Measurements from ENCODE around the gene GAREM1.

The GAREM1 gene

GRCh38 chr18:32290810-32291209 is 179.9 kb downstream of the GAREM1 start:
- ATAC-seq = no peak

GRCh38 chr18:32289483-32290075 is 181.1 kb downstream of the GAREM1 start:
- Mint-ChIP-seq H3K4me3 (no peak overlapping the region), H3K27me3 (no peaks in the 10 kb centered on the region), H3K4me1 (no peaks in the 10 kb centered on the region), H3K27ac (no peak overlapping the region), H3K9me3 (no peaks in the 10 kb centered on the region)
- DNase-seq = peak; percentile 17 to 21
- ATAC-seq = peak; percentile 68

More at GRCh38 chr18:32290810-32291209, 179.9 kb downstream of the GAREM1 start:
- no peaks in the 10 kb centered on the region for H3K27me3 Mint-ChIP-seq
- H3K4me1 Mint-ChIP-seq = no peaks in the 10 kb centered on the region
- no peak for DNase-seq
- H3K9me3 Mint-ChIP-seq = no peaks in the 10 kb centered on the region
- H3K27ac Mint-ChIP-seq = no peak overlapping the region
- H3K4me3 Mint-ChIP-seq = no peak overlapping the region

GRCh38 chr18:32287873-32288272 is 182.8 kb downstream of the GAREM1 start:
- no peak for ATAC-seq
- Mint-ChIP-seq H3K4me3 (no peak overlapping the region), H3K9me3 (no peaks in the 10 kb centered on the region), H3K4me1 (no peaks in the 10 kb centered on the region), H3K27me3 (no peaks in the 10 kb centered on the region), H3K27ac (no peak overlapping the region)
- no peak for DNase-seq

- Mint-ChIP-seq H3K9me3 (no peaks in the 10 kb centered on the region), H3K4me3 (no peak overlapping the region), H3K4me1 (no peaks in the 10 kb centered on the region), H3K27ac (no peak overlapping the region), H3K27me3 (no peaks in the 10 kb centered on the region)
- DNase-seq (no peak), ATAC-seq (no peak)
Observed at GRCh38 chr18:32287249-32287648, 183.4 kb downstream of the GAREM1 start.

GRCh38 chr18:32286749-32287148 is 183.9 kb downstream of the GAREM1 start:
- DNase-seq (no peak), ATAC-seq (no peak)
- no peaks in the 10 kb centered on the region for H3K9me3 Mint-ChIP-seq
- no peak overlapping the region for H3K4me3 Mint-ChIP-seq
- no peaks in the 10 kb centered on the region for H3K4me1 Mint-ChIP-seq
- H3K27ac Mint-ChIP-seq = no peak overlapping the region
- H3K27me3 Mint-ChIP-seq = no peaks in the 10 kb centered on the region

- H3K4me3 Mint-ChIP-seq = no peak overlapping the region
- DNase-seq = no peak
Observed at GRCh38 chr18:32284284-32284683, 186.4 kb downstream of the GAREM1 start.

GRCh38 chr18:32280911-32281310 is 189.8 kb downstream of the GAREM1 start:
- no peak for DNase-seq
- H3K9me3 Mint-ChIP-seq = no peaks in the 10 kb centered on the region
- ATAC-seq = no peak
- no peak overlapping the region for H3K27ac Mint-ChIP-seq
- no peaks in the 10 kb centered on the region for H3K4me1 Mint-ChIP-seq
- H3K4me3 Mint-ChIP-seq = no peak overlapping the region
- H3K27me3 Mint-ChIP-seq = no peaks in the 10 kb centered on the region

More at GRCh38 chr18:32284284-32284683, 186.4 kb downstream of the GAREM1 start:
- H3K4me1 Mint-ChIP-seq = no peaks in the 10 kb centered on the region
- no peak for ATAC-seq
- H3K9me3 Mint-ChIP-seq = no peaks in the 10 kb centered on the region
- no peaks in the 10 kb centered on the region for H3K27me3 Mint-ChIP-seq
- H3K27ac Mint-ChIP-seq = no peak overlapping the region

GRCh38 chr18:32280188-32280783 is 190.4 kb downstream of the GAREM1 start:
- ATAC-seq (no peak), DNase-seq (no peak)
- H3K27me3 Mint-ChIP-seq = no peaks in the 10 kb centered on the region
- no peak overlapping the region for H3K4me3 Mint-ChIP-seq
- no peaks in the 10 kb centered on the region for H3K9me3 Mint-ChIP-seq
- no peak overlapping the region for H3K27ac Mint-ChIP-seq
- H3K4me1 Mint-ChIP-seq = no peaks in the 10 kb centered on the region

GRCh38 chr18:32278177-32278799 is 192.4 kb downstream of the GAREM1 start:
- Mint-ChIP-seq H3K4me1 (no peaks in the 10 kb centered on the region), H3K9me3 (no peaks in the 10 kb centered on the region), H3K27me3 (peaks cover 7% of the 10 kb centered on the region), H3K27ac (peak overlapping the region in 1 of 2 donors; percentile 29), H3K4me3 (no peak overlapping the region)
- ATAC-seq (no peak), DNase-seq (no peak)

GRCh38 chr18:32277549-32277948 is 193.1 kb downstream of the GAREM1 start:
- Mint-ChIP-seq H3K27ac (no peak overlapping the region), H3K27me3 (peaks cover 7% of the 10 kb centered on the region), H3K4me3 (no peak overlapping the region), H3K9me3 (no peaks in the 10 kb centered on the region), H3K4me1 (no peaks in the 10 kb centered on the region)
- ATAC-seq = no peak
- no peak for DNase-seq

GRCh38 chr18:32276906-32277305 is 193.8 kb downstream of the GAREM1 start:
- no peak for DNase-seq
- H3K9me3 Mint-ChIP-seq = no peaks in the 10 kb centered on the region
- H3K4me3 Mint-ChIP-seq = no peak overlapping the region
- H3K27ac Mint-ChIP-seq = no peak overlapping the region
- no peaks in the 10 kb centered on the region for H3K4me1 Mint-ChIP-seq
- no peak for ATAC-seq
- H3K27me3 Mint-ChIP-seq = peaks cover 7% of the 10 kb centered on the region

GRCh38 chr18:32276256-32276655 is 194.4 kb downstream of the GAREM1 start:
- Mint-ChIP-seq H3K4me3 (no peak overlapping the region), H3K27me3 (peaks cover 7% of the 10 kb centered on the region), H3K9me3 (no peaks in the 10 kb centered on the region), H3K27ac (no peak overlapping the region), H3K4me1 (no peaks in the 10 kb centered on the region)
- ATAC-seq = no peak
- no peak for DNase-seq

GRCh38 chr18:32275221-32275620 is 195.5 kb downstream of the GAREM1 start:
- DNase-seq = no peak
- Mint-ChIP-seq H3K9me3 (no peaks in the 10 kb centered on the region), H3K27me3 (peaks cover 7% of the 10 kb centered on the region), H3K27ac (no peak overlapping the region), H3K4me3 (no peak overlapping the region), H3K4me1 (no peaks in the 10 kb centered on the region)
- no peak for ATAC-seq

GRCh38 chr18:32274307-32274706 is 196.4 kb downstream of the GAREM1 start:
- no peaks in the 10 kb centered on the region for H3K4me1 Mint-ChIP-seq
- H3K4me3 Mint-ChIP-seq = no peak overlapping the region
- no peak for ATAC-seq
- no peaks in the 10 kb centered on the region for H3K9me3 Mint-ChIP-seq
- no peak overlapping the region for H3K27ac Mint-ChIP-seq
- no peak for DNase-seq
- peaks cover 7% of the 10 kb centered on the region for H3K27me3 Mint-ChIP-seq

GRCh38 chr18:32271672-32272208 is 198.9 kb downstream of the GAREM1 start:
- Mint-ChIP-seq H3K9me3 (no peaks in the 10 kb centered on the region), H3K4me3 (no peak overlapping the region), H3K4me1 (no peaks in the 10 kb centered on the region), H3K27me3 (peaks cover 14% of the 10 kb centered on the region), H3K27ac (no peak overlapping the region)
- DNase-seq (peak; percentile 5 to 15), ATAC-seq (peak; percentile 64)

GRCh38 chr18:32270341-32270740 is 200.3 kb downstream of the GAREM1 start:
- ATAC-seq (no peak), DNase-seq (no peak)
- no peak overlapping the region for H3K27ac Mint-ChIP-seq
- no peaks in the 10 kb centered on the region for H3K4me1 Mint-ChIP-seq
- no peak overlapping the region for H3K4me3 Mint-ChIP-seq
- H3K9me3 Mint-ChIP-seq = no peaks in the 10 kb centered on the region
- H3K27me3 Mint-ChIP-seq = peaks cover 14% of the 10 kb centered on the region

All from stimulated activated naive CD8-positive, alpha-beta T cell treated with anti-CD3 and anti-CD28 coated beads, Interleukin-15, amount 100 ng/mL, for 72 hours (primary cell).